Right lobe of liver (tissue), 4 donors: ENCODE measurements around the gene STX1A.

ENCODE experiments used
- CTCF ChIP-seq, 4 donors: fragments of 200-600 bp in 3 of 4; fragments of 450-650 bp in 1 of 4; IDR thresholded peaks; one replicate each; pipeline versions ENCODE4 v1.5.1 to v1.8.0; 2016 to 2022; ENCODE audit warnings: antibody characterized with exemption in 4 of 4, mild to moderate bottlenecking in 2 of 4
- POLR2A ChIP-seq: fragments of 450-650 bp; IDR thresholded peaks from one replicate; pipeline ENCODE4 v1.6.1; 2017; ENCODE audit warnings: antibody characterized with exemption, mild to moderate bottlenecking
- donor health status: DM: no; HTN: no; CAD: no.
- donor health status: DM: no; HTN: no; CAD: no.
- donor health status: DM: no; HTN: yes; CAD: no.

GRCh38 chr7:73685311-73685710 lies 34.2 kb downstream of the STX1A start:
- TF ChIP-seq CTCF (IDR thresholded peaks at IDR 0.05) (no peak), POLR2A (no peak)
